PC-9 (cell line): ENCODE results near the gene DFFA. TPM values are rescaled to one million over a fixed set of nuclear protein-coding genes. Genes with fewer than 3 reads are reported as not detected.

Source experiments
- BruUV-seq: library from RNA; stranded (reverse); fragments of 400-500 nt; replicated peaks from 2 replicates; lab custom pipeline; 2021; lab: Mats Ljungman, UMichigan
- CTCF ChIA-PET: fragments of 300-600 bp; sonication (Branson Sonifier 250); formaldehyde crosslinking; loops from one replicate; lab custom pipeline; 2022; ENCODE audit warnings: antibody characterized with exemption; lab: Charles Lee
- POLR2A ChIA-PET: fragments of 300-600 bp; sonication (Branson Sonifier 250); formaldehyde crosslinking; loops from one replicate; lab custom pipeline; 2022; ENCODE audit warnings: antibody characterized with exemption; ENCODE audit not compliant: unreplicated experiment; lab: Charles Lee
- DNase-seq, 2 experiments: peaks; one replicate each; pipeline versions ENCODE4 v3.0.0 to v3.0.0-alpha.2; 2015 to 2022; ENCODE audit warnings: mixed read lengths in 1 of 2
- H2AFZ ChIP-seq: fragments of 200-600 bp; sonication (generic); 2 replicates; pipeline ENCODE4 v1.8.1; 2017; ENCODE audit warnings: antibody characterized with exemption
- H3F3A ChIP-seq: fragments of 200-600 bp; sonication (generic); 2 replicates; pipeline ENCODE4 v1.8.1; 2017; ENCODE audit warnings: antibody characterized with exemption, mild to moderate bottlenecking, low read depth; ENCODE audit not compliant: insufficient read depth
- H3K27ac ChIP-seq: fragments of 200-600 bp; sonication (generic); 2 replicates; pipeline ENCODE4 v1.6.1; 2016; ENCODE audit warnings: mixed run types
- H3K27me3 ChIP-seq: fragments of 200-600 bp; sonication (generic); 2 replicates; pipeline ENCODE4 v1.6.1; 2016; ENCODE audit warnings: low read depth, mixed run types; ENCODE audit not compliant: insufficient read depth
- H3K36me3 ChIP-seq: fragments of 200-600 bp; sonication (generic); 2 replicates; pipeline ENCODE4 v1.6.1; 2016; ENCODE audit warnings: low read depth, mixed run types
- H3K4me1 ChIP-seq: fragments of 200-600 bp; sonication (generic); replicated peaks from 2 replicates; pipeline ENCODE4 v1.6.1; 2016; ENCODE audit warnings: mixed run types; ENCODE audit not compliant: insufficient read depth
- H3K4me2 ChIP-seq: fragments of 200-600 bp; sonication (generic); 2 replicates; pipeline ENCODE4 v1.6.1; 2017; ENCODE audit warnings: mixed run types
- H3K4me3 ChIP-seq: fragments of 200-600 bp; sonication (generic); 2 replicates; pipeline ENCODE4 v1.6.1; 2016; ENCODE audit warnings: mixed run types
- H3K79me2 ChIP-seq: fragments of 200-600 bp; sonication (generic); 2 replicates; pipeline ENCODE4 v1.6.1; 2017; ENCODE audit warnings: low read depth, mixed run types
- H3K9me2 ChIP-seq: fragments of 200-600 bp; sonication (generic); 2 replicates; pipeline ENCODE4 v1.8.1; 2017; ENCODE audit warnings: mild to moderate bottlenecking; ENCODE audit not compliant: insufficient read depth
- H3K9me3 ChIP-seq: fragments of 200-600 bp; sonication (generic); 2 replicates; pipeline ENCODE4 v1.8.1; 2016; ENCODE audit warnings: low read depth; ENCODE audit not compliant: insufficient read depth
- H4K20me1 ChIP-seq: fragments of 200-600 bp; sonication (generic); 2 replicates; pipeline ENCODE4 v1.8.1; 2017; ENCODE audit not compliant: insufficient read depth
- CTCF ChIP-seq: fragments of 200-600 bp; sonication (generic); conservative IDR thresholded peaks from 2 replicates; pipeline ENCODE4 v1.6.1; 2017; ENCODE audit warnings: mixed run types, antibody characterized with exemption, mild to moderate bottlenecking, moderate library complexity
- EZH2 ChIP-seq: fragments of 200-600 bp; sonication (generic); IDR thresholded peaks from 2 replicates; pipeline ENCODE4 v1.8.0; 2017; ENCODE audit warnings: antibody characterized with exemption, low read depth
- intact Hi-C: fragments of 100-400 bp; cut with micrococcal nuclease; formaldehyde crosslinking; loops from one replicate; pipeline ENCODE4 v1.10.0; 2022; ENCODE audit not compliant: unreplicated experiment
- total RNA-seq: library from RNA; stranded (reverse); gene quantifications from 2 replicates; pipeline ENCODE4 v1.2.3, GENCODE V29; 2021

Gene DFFA
- total RNA-seq, 1 experiment from 2014 or later = 35.2 TPM

- no TSS peak for BruUV-seq
- Histone ChIP-seq H3K4me3 (no peak overlapping the region), H3K4me1 (peaks cover 19% of the 10 kb centered on the region), H4K20me1 (no peaks in the 10 kb centered on the region), H2AFZ (no peak overlapping the region), H3F3A (peaks cover 25% of the 10 kb centered on the region), H3K9me3 (no peaks in the 10 kb centered on the region), H3K4me2 (no peak overlapping the region), H3K36me3 (0 out of 2 replicates have a peak, but pooled peaks cover 3% of the 10 kb centered on the region), H3K79me2 (0 out of 2 replicates have a peak, but pooled peaks cover 3% of the 10 kb centered on the region), H3K27ac (no peak overlapping the region), H3K27me3 (no peaks in the 10 kb centered on the region), H3K9me2 (no peaks in the 10 kb centered on the region)
- TF ChIP-seq EZH2 (no peak), CTCF (no peak)
- intact Hi-C loops = no loop called here
- POLR2A ChIA-PET = no interaction called here
- CTCF ChIA-PET = interaction anchor here (0.9 kb wide), 1 partner anchor 35 kb away, joined by 10 read pairs; no protein-coding TSS in a partner anchor
- DNase-seq = no peak
Measured at GRCh38 chr1:10456661-10457060, 15.7 kb downstream of the DFFA start.

- Histone ChIP-seq H3K9me2 (no peaks in the 10 kb centered on the region), H3K4me2 (no peak overlapping the region), H3F3A (peaks cover 24% of the 10 kb centered on the region), H3K4me1 (peaks cover 19% of the 10 kb centered on the region), H3K27ac (no peak overlapping the region), H2AFZ (no peak overlapping the region), H4K20me1 (no peaks in the 10 kb centered on the region), H3K79me2 (0 out of 2 replicates have a peak, but pooled peaks cover 3% of the 10 kb centered on the region), H3K27me3 (no peaks in the 10 kb centered on the region), H3K4me3 (no peak overlapping the region), H3K9me3 (no peaks in the 10 kb centered on the region), H3K36me3 (no peaks in the 10 kb centered on the region)
- no peak for TF ChIP-seq EZH2
- no peak for TF ChIP-seq CTCF
- no peak for DNase-seq
- intact Hi-C loops = no loop called here
- POLR2A ChIA-PET = no interaction called here
- CTCF ChIA-PET = interaction anchor here (0.9 kb wide), 1 partner anchor 36 kb away, joined by 10 read pairs; no protein-coding TSS in a partner anchor
- BruUV-seq = no TSS peak
Measured at GRCh38 chr1:10456048-10456447, 16.3 kb downstream of the DFFA start.

GRCh38 chr1:10451287-10451686 lies 21.0 kb downstream of the DFFA start:
- no peak for DNase-seq
- Histone ChIP-seq H3K79me2 (no peaks in the 10 kb centered on the region), H3K4me2 (no peak overlapping the region), H3K27me3 (no peaks in the 10 kb centered on the region), H2AFZ (no peak overlapping the region), H3K27ac (no peak overlapping the region), H3K4me1 (no peaks in the 10 kb centered on the region), H3K4me3 (no peak overlapping the region), H3K9me2 (no peaks in the 10 kb centered on the region), H3F3A (no peaks in the 10 kb centered on the region), H4K20me1 (no peaks in the 10 kb centered on the region), H3K9me3 (no peaks in the 10 kb centered on the region), H3K36me3 (no peaks in the 10 kb centered on the region)
- TF ChIP-seq EZH2 (no peak), CTCF (no peak)
- BruUV-seq = no TSS peak
- POLR2A ChIA-PET = no interaction called here
- CTCF ChIA-PET = no interaction called here
- intact Hi-C loops = no loop called here
